A673 (cell line): ENCODE data around the gene MINK1.

Experiments
- EZH2 ChIP-seq: fragments of 200-600 bp; sonication (generic); IDR thresholded peaks from 2 replicates; pipeline ENCODE4 v1.6.1; 2017; ENCODE audit warnings: borderline replicate concordance, low read depth, mild to moderate bottlenecking, mixed read lengths, antibody characterized with exemption, low read length; ENCODE audit not compliant: poor library complexity, severe bottlenecking
- TF ChIP-seq, protein P1 (sequence below): fragments of 300-800, 200-600 bp; sonication (generic); conservative IDR thresholded peaks from 2 replicates; pipeline ENCODE4 v1.5.1; 2017; ENCODE audit warnings: low read depth, mild to moderate bottlenecking, antibody characterized with exemption, low read length, moderate library complexity, mixed read lengths

DNA sequence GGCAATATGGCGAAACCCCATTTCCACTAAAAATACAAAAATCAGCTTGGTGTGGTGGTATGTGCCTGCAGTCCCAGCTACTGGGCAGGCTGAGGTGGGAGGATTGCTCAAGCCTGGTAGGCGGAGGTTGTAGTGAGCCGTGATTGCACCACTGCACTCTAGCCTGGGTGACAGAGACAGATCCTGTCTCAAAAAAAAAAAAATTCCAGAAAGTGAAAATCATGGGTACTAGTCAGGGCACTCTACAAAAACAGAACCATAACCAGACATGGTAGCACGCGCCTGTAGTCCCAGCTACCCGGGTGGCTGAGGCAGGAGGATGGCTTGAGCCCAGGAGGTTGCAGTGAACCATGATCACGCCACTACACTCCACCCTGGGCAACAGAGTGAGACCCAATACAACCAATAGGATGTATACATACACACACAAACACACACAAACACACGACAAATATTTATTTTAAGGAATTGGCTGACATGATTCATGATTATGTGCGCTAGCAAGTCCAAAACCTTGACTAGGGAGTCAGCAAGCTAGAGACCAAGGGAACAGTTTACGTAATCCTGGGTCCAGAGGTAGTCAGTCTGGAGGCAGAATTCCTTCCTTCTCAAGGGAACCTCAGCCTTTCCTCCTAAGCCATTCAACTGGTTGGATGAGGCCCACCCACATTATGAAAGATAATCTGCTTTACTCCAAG lies 87.4 kb downstream of the MINK1 start:
- TF ChIP-seq, protein P1, sequence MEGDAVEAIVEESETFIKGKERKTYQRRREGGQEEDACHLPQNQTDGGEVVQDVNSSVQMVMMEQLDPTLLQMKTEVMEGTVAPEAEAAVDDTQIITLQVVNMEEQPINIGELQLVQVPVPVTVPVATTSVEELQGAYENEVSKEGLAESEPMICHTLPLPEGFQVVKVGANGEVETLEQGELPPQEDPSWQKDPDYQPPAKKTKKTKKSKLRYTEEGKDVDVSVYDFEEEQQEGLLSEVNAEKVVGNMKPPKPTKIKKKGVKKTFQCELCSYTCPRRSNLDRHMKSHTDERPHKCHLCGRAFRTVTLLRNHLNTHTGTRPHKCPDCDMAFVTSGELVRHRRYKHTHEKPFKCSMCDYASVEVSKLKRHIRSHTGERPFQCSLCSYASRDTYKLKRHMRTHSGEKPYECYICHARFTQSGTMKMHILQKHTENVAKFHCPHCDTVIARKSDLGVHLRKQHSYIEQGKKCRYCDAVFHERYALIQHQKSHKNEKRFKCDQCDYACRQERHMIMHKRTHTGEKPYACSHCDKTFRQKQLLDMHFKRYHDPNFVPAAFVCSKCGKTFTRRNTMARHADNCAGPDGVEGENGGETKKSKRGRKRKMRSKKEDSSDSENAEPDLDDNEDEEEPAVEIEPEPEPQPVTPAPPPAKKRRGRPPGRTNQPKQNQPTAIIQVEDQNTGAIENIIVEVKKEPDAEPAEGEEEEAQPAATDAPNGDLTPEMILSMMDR: no peak
- TF ChIP-seq EZH2: no peak
